Activated T-helper 2 cell treated with anti-CD3 and anti-CD28 coated beads, Interferon-gamma antibody, Interleukin-2, Interleukin-4, amounts not matched to agents 10 μg/mL and 5 μg/mL and 100 μg/mL, durations not matched to agents 14 hours and 24 hours and 36 hours (primary cell): ENCODE measurements around the gene ERC2. TPM values are rescaled to one million over a fixed set of nuclear protein-coding genes. Genes with fewer than 3 reads are reported as not detected.

Experiments used
- DNase-seq: peaks from one replicate; pipeline ENCODE4 v3.0.0; 2021; ENCODE audit warnings: low spot score
- H3K27ac Mint-ChIP-seq: one replicate; pipeline ENCODE4 v1.8.0; 2021; ENCODE audit warnings: mixed read lengths
- H3K27me3 Mint-ChIP-seq: one replicate; pipeline ENCODE4 v1.8.0; 2021; ENCODE audit warnings: low read depth, mixed read lengths
- H3K36me3 Mint-ChIP-seq: one replicate; pipeline ENCODE4 v1.8.0; 2021; ENCODE audit warnings: low read depth, mixed read lengths
- H3K4me1 Mint-ChIP-seq: one replicate; pipeline ENCODE4 v1.8.0; 2021; ENCODE audit warnings: low read depth, mixed read lengths
- H3K4me3 Mint-ChIP-seq: one replicate; pipeline ENCODE4 v1.8.0; 2021; ENCODE audit warnings: low read depth, mild to moderate bottlenecking, moderate library complexity, mixed read lengths
- H3K9me3 Mint-ChIP-seq: one replicate; pipeline ENCODE4 v1.8.0; 2021; ENCODE audit warnings: mixed read lengths
- intact Hi-C: fragments of 100-400 bp; cut with micrococcal nuclease; formaldehyde crosslinking; loops from one replicate; pipeline ENCODE4 v1.15.1; 2023
- total RNA-seq: library from RNA; stranded (reverse); gene quantifications from 2 replicates; pipeline ENCODE4 v1.2.3, GENCODE V29; 2022

Gene ERC2
- total RNA-seq, 1 donor from 2014 or later = 0.09 TPM

GRCh38 chr3:55556619-55557537 is 911.4 kb downstream of the ERC2 start:
- no peak for DNase-seq
- H3K27ac Mint-ChIP-seq = no peak overlapping the region
- intact Hi-C loops = no loop called here
- H3K36me3 Mint-ChIP-seq = no peaks in the 10 kb centered on the region
- no peaks in the 10 kb centered on the region for H3K9me3 Mint-ChIP-seq
- H3K4me3 Mint-ChIP-seq = no peak overlapping the region
- no peaks in the 10 kb centered on the region for H3K27me3 Mint-ChIP-seq
- H3K4me1 Mint-ChIP-seq = no peaks in the 10 kb centered on the region

DNA sequence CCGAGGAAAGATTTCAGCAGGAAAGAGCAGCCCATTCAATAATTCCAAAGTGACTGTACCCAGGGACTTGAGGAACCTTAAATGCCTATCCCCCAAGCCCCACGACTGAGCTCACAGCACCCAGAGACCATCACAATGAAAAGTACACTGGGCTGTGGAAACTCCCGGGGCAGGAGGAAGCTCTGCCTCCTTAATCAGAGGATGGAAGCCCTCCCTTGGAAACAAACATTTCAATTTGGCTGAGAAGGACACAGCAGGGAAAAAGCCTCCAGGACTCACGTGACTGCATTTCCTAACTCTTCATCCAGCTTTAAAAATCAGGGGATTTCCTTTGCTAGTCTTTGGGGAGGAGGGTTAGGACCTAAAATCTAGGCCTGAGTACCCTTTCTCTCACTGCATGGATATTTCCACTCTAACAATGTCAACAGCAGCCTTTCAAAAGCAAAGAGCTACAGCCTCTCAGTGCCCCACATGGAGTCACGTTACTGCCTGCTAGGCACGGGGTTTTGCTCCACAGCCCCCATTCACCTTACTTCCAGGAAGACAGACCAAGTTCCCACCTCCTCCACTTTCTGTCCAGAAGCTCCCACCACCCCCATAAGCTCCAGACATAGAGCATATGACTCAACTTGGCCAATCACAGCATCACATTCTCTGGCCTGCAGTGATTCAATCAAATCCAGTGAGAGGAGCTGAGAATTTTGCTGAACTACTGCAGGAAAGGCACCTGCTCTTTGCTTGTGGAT is 912.2 kb downstream of the ERC2 start:
- no peak overlapping the region for H3K27ac Mint-ChIP-seq

GRCh38 chr3:55554634-55555425 is 913.4 kb downstream of the ERC2 start:
- Mint-ChIP-seq H3K27ac (no peak overlapping the region), H3K4me1 (no peaks in the 10 kb centered on the region), H3K27me3 (no peaks in the 10 kb centered on the region), H3K4me3 (no peak overlapping the region), H3K9me3 (no peaks in the 10 kb centered on the region), H3K36me3 (no peaks in the 10 kb centered on the region)
- DNase-seq = no peak
- intact Hi-C loops = no loop called here

More for the DNA sequence above, 912.2 kb downstream of the ERC2 start:
- intact Hi-C loops = no loop called here
- DNase-seq = no peak
- H3K27me3 Mint-ChIP-seq = no peaks in the 10 kb centered on the region
- H3K9me3 Mint-ChIP-seq = no peaks in the 10 kb centered on the region
- no peak overlapping the region for H3K4me3 Mint-ChIP-seq
- no peaks in the 10 kb centered on the region for H3K36me3 Mint-ChIP-seq
- no peaks in the 10 kb centered on the region for H3K4me1 Mint-ChIP-seq

- H3K27me3 Mint-ChIP-seq = no peaks in the 10 kb centered on the region
- no peak overlapping the region for H3K27ac Mint-ChIP-seq
- H3K36me3 Mint-ChIP-seq = no peaks in the 10 kb centered on the region
- intact Hi-C loops = no loop called here
- no peak overlapping the region for H3K4me3 Mint-ChIP-seq
- H3K9me3 Mint-ChIP-seq = no peaks in the 10 kb centered on the region
- no peak for DNase-seq
- H3K4me1 Mint-ChIP-seq = no peaks in the 10 kb centered on the region
These were observed 916.6 kb downstream of the ERC2 start for GRCh38 chr3:55551644-55552043.

DNA sequence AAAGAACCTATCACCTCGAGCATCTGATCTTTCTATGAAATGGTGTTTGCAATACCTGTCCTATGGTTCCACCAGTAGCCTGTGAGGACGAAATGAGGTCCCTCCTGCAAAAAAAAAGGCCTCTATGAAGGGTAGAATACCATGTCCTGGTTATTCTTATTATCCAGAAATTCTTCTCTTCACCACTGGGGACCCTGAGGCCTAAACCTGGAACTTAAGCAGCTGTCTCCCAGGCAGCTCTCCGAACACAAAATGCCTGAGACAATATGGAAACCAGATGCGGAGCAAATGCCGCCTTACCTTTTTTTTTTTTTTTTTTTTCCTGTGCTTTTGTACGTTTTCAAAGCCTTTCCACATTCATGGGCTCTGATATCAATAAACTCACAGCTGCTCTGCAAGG is 919.1 kb downstream of the ERC2 start:
- Mint-ChIP-seq H3K36me3 (no peaks in the 10 kb centered on the region), H3K27ac (no peak overlapping the region), H3K9me3 (no peaks in the 10 kb centered on the region), H3K4me3 (no peak overlapping the region), H3K27me3 (no peaks in the 10 kb centered on the region), H3K4me1 (no peaks in the 10 kb centered on the region)
- DNase-seq = no peak
- intact Hi-C loops = no loop called here

- H3K4me1 Mint-ChIP-seq = no peaks in the 10 kb centered on the region
- no peaks in the 10 kb centered on the region for H3K9me3 Mint-ChIP-seq
- no peak for DNase-seq
- H3K4me3 Mint-ChIP-seq = no peak overlapping the region
- no peaks in the 10 kb centered on the region for H3K27me3 Mint-ChIP-seq
- H3K27ac Mint-ChIP-seq = no peak overlapping the region
- H3K36me3 Mint-ChIP-seq = no peaks in the 10 kb centered on the region
- intact Hi-C loops = no loop called here
These were observed 921.2 kb downstream of the ERC2 start for GRCh38 chr3:55546866-55547669.

- Mint-ChIP-seq H3K9me3 (no peaks in the 10 kb centered on the region), H3K27me3 (no peaks in the 10 kb centered on the region), H3K36me3 (no peaks in the 10 kb centered on the region), H3K4me3 (no peak overlapping the region), H3K4me1 (no peaks in the 10 kb centered on the region), H3K27ac (no peak overlapping the region)
- intact Hi-C loops = no loop called here
- no peak for DNase-seq
These were observed 922.3 kb downstream of the ERC2 start for GRCh38 chr3:55545995-55546394.

- no peak overlapping the region for H3K27ac Mint-ChIP-seq
- no peaks in the 10 kb centered on the region for H3K27me3 Mint-ChIP-seq
- no peaks in the 10 kb centered on the region for H3K9me3 Mint-ChIP-seq
- no peak for DNase-seq
- H3K36me3 Mint-ChIP-seq = no peaks in the 10 kb centered on the region
- H3K4me1 Mint-ChIP-seq = no peaks in the 10 kb centered on the region
- no peak overlapping the region for H3K4me3 Mint-ChIP-seq
- intact Hi-C loops = no loop called here
These were observed 924.0 kb downstream of the ERC2 start for GRCh38 chr3:55544219-55544618.

DNA sequence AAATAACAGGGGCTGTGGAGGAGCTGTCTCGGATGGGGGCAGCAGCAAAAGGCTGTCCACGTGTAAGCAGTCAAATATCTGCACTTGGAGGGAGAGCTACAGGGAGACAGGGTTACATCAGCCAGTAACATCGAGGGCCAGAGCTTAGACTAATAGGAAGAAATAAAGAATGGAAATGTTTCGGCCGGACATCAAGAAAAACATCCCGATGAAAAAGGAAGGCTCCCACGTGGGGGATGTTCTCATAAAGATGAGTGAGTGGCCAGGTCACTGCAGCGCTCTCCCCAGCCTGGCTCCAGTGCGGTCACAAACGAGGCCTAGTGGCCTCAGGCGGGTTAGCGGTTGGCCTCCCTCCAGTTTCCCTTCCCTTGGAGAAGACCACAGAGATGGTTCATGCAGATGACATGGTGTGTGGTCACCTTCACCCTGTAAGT is 925.1 kb downstream of the ERC2 start:
- H3K27me3 Mint-ChIP-seq = no peaks in the 10 kb centered on the region
- intact Hi-C loops = no loop called here
- H3K36me3 Mint-ChIP-seq = no peaks in the 10 kb centered on the region
- H3K4me3 Mint-ChIP-seq = no peak overlapping the region
- DNase-seq = no peak
- no peak overlapping the region for H3K27ac Mint-ChIP-seq
- no peaks in the 10 kb centered on the region for H3K9me3 Mint-ChIP-seq
- no peaks in the 10 kb centered on the region for H3K4me1 Mint-ChIP-seq

DNA sequence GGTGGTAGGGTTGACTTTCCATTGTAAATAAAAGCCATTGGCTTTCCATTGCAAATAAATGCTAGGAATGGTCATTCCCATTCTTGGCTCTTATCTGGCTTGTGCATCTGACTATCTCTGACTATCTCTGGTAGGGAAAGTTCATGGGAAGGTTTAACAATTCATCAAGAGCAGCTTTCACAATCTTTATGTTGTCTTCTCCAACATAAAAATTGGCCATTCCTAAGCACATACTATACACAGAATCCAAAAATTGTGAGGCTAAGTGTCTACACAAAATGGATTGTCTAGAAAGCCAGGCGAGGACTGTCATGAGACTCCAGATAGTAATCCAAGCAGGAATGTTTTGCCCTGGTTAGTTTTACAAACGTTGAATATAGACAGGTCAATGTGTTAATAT is 926.8 kb downstream of the ERC2 start:
- H3K9me3 Mint-ChIP-seq = no peaks in the 10 kb centered on the region
- DNase-seq = no peak
- H3K36me3 Mint-ChIP-seq = no peaks in the 10 kb centered on the region
- H3K4me1 Mint-ChIP-seq = no peaks in the 10 kb centered on the region
- intact Hi-C loops = no loop called here
- H3K27me3 Mint-ChIP-seq = no peaks in the 10 kb centered on the region
- H3K4me3 Mint-ChIP-seq = no peak overlapping the region
- H3K27ac Mint-ChIP-seq = no peak overlapping the region

DNA sequence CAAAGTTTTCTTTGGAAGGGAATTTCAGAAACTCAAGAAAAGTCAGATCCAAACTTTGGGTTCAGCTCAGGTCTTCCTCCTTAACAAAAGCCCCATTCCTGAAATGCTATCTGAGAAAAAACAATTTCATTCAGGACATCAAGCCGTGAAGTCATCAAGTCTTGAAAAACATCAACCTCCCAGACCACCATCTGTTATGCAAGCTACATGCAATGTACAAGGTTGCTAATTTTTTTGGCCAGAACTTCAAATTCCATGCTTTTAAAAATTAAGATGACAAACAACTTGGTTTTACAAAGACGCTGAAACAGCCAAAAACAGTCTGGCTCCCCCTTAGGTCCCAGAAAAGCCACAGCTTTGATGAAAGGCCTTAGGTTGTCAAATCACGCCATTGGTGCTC is 927.3 kb downstream of the ERC2 start:
- no peaks in the 10 kb centered on the region for H3K9me3 Mint-ChIP-seq
- no peaks in the 10 kb centered on the region for H3K27me3 Mint-ChIP-seq
- intact Hi-C loops = no loop called here
- no peaks in the 10 kb centered on the region for H3K4me1 Mint-ChIP-seq
- no peak overlapping the region for H3K27ac Mint-ChIP-seq
- no peak for DNase-seq
- H3K4me3 Mint-ChIP-seq = no peak overlapping the region
- no peaks in the 10 kb centered on the region for H3K36me3 Mint-ChIP-seq

DNA sequence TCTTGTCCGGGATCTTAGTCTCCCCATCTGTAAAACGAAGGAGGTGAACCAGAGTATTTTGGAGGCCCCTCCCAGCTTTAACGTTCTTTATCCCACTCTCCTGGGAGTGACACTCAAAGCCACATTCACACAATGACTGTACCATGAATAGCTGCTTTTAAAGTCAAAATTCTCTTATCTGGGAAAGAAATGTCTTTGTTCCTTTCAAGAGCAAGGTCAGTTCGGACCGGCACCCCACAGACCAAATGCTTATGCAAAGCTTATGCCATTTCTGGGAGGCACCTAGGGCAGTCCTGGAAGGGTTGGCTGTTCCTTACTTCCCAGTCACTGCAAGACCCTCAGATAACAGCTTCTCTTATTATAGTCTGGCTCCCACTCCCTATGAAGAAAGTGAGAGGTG is 927.7 kb downstream of the ERC2 start:
- no peaks in the 10 kb centered on the region for H3K27me3 Mint-ChIP-seq
- no peaks in the 10 kb centered on the region for H3K9me3 Mint-ChIP-seq
- no peaks in the 10 kb centered on the region for H3K36me3 Mint-ChIP-seq
- intact Hi-C loops = no loop called here
- no peaks in the 10 kb centered on the region for H3K4me1 Mint-ChIP-seq
- H3K4me3 Mint-ChIP-seq = no peak overlapping the region
- no peak overlapping the region for H3K27ac Mint-ChIP-seq
- no peak for DNase-seq
